Thoracic aorta (tissue), 2 donors: ENCODE measurements around the gene RSAD1. TPM values are rescaled to one million over a fixed set of nuclear protein-coding genes. Genes with fewer than 3 reads are reported as not detected.

Experiments
- ATAC-seq: fragments of 150-250 bp; one replicate; pipeline ENCODE4 v1.8.0; 2017; ENCODE audit warnings: low read depth; ENCODE audit not compliant: insufficient number of reproducible peaks, low FRiP score
- DNase-seq: peaks from one replicate; pipeline ENCODE4 v3.0.0-alpha.2; 2020; ENCODE audit warnings: low spot score
- H3K27ac ChIP-seq, 2 donors: fragments of 200-600 bp; sonication (generic); 1 replicate in 1 of 2; 2 replicates in 1 of 2; pipeline ENCODE4 v1.5.1; 2016; ENCODE audit warnings: mild to moderate bottlenecking in 2 of 2, moderate library complexity in 2 of 2
- H3K27me3 ChIP-seq: fragments of 200-600 bp; sonication (generic); replicated peaks from 2 replicates; pipeline ENCODE4 v1.6.0; 2016; ENCODE audit warnings: mild to moderate bottlenecking; ENCODE audit not compliant: insufficient read depth
- H3K36me3 ChIP-seq: fragments of 200-600 bp; sonication (generic); one replicate; pipeline ENCODE4 v1.5.1; 2016
- H3K4me1 ChIP-seq, 2 donors: fragments of 200-600 bp; sonication (generic); 1 replicate in 1 of 2; 2 replicates in 1 of 2; pipeline versions ENCODE4 v1.5.1 to v1.6.0; 2016; ENCODE audit warnings: low read depth in 2 of 2, mild to moderate bottlenecking in 1 of 2; ENCODE audit not compliant: control insufficient read depth in 1 of 2
- H3K4me3 ChIP-seq: fragments of 200-600 bp; sonication (generic); 2 replicates; pipeline ENCODE4 v1.5.1; 2016; ENCODE audit warnings: mild to moderate bottlenecking
- H3K9me3 ChIP-seq: fragments of 200-600 bp; sonication (generic); 2 replicates; pipeline ENCODE4 v1.5.1; 2016
- total RNA-seq, 2 donors: library from RNA; depleted of rRNA; stranded (reverse); fragments of >200 nt; gene quantifications; one replicate each; pipeline versions ENCODE4 v1.1.0 to v1.2.3, GENCODE V29; 2016
- TF ChIP-seq, protein P1 (sequence below): fragments of 200-600 bp; sonication (generic); IDR thresholded peaks from one replicate; pipeline ENCODE4 v1.5.1; 2019; ENCODE audit warnings: antibody characterized with exemption

Gene RSAD1
- total RNA-seq, 2 donors from 2014 or later, result 21.4 to 35.3 TPM

GRCh38 chr17:50444841-50445715, 33.6 kb upstream of the RSAD1 start:
- Histone ChIP-seq H3K9me3 (no peaks in the 10 kb centered on the region), H3K36me3 (no peaks in the 10 kb centered on the region), H3K27ac (no peak overlapping the region), H3K27me3 (no peaks in the 10 kb centered on the region), H3K4me1 (peaks cover 0 to 7% of the 10 kb centered on the region in 2 donors), H3K4me3 (no peak overlapping the region)
- ATAC-seq (no peak), DNase-seq (no peak)
- TF ChIP-seq, protein P1, sequence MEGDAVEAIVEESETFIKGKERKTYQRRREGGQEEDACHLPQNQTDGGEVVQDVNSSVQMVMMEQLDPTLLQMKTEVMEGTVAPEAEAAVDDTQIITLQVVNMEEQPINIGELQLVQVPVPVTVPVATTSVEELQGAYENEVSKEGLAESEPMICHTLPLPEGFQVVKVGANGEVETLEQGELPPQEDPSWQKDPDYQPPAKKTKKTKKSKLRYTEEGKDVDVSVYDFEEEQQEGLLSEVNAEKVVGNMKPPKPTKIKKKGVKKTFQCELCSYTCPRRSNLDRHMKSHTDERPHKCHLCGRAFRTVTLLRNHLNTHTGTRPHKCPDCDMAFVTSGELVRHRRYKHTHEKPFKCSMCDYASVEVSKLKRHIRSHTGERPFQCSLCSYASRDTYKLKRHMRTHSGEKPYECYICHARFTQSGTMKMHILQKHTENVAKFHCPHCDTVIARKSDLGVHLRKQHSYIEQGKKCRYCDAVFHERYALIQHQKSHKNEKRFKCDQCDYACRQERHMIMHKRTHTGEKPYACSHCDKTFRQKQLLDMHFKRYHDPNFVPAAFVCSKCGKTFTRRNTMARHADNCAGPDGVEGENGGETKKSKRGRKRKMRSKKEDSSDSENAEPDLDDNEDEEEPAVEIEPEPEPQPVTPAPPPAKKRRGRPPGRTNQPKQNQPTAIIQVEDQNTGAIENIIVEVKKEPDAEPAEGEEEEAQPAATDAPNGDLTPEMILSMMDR, result no peak

- H3K27me3 ChIP-seq, result no peaks in the 10 kb centered on the region
- no peaks in the 10 kb centered on the region for H3K9me3 ChIP-seq
- DNase-seq (no peak), ATAC-seq (no peak)
- no peak overlapping the region for H3K27ac ChIP-seq
- H3K36me3 ChIP-seq, result no peaks in the 10 kb centered on the region
- TF ChIP-seq, protein P1, result no peak
- peaks cover 0 to 7% of the 10 kb centered on the region in 2 donors for H3K4me1 ChIP-seq
- H3K4me3 ChIP-seq, result no peak overlapping the region
Measured at GRCh38 chr17:50445730-50446325, 32.8 kb upstream of the RSAD1 start.

GRCh38 chr17:50447870-50448595, 30.6 kb upstream of the RSAD1 start:
- Histone ChIP-seq H3K9me3 (no peaks in the 10 kb centered on the region), H3K4me3 (no peak overlapping the region), H3K27me3 (no peaks in the 10 kb centered on the region), H3K36me3 (no peaks in the 10 kb centered on the region), H3K4me1 (peaks cover 0 to 7% of the 10 kb centered on the region in 2 donors), H3K27ac (no peak overlapping the region)
- no peak for DNase-seq
- ATAC-seq, result no peak
- TF ChIP-seq, protein P1, result no peak

DNA sequence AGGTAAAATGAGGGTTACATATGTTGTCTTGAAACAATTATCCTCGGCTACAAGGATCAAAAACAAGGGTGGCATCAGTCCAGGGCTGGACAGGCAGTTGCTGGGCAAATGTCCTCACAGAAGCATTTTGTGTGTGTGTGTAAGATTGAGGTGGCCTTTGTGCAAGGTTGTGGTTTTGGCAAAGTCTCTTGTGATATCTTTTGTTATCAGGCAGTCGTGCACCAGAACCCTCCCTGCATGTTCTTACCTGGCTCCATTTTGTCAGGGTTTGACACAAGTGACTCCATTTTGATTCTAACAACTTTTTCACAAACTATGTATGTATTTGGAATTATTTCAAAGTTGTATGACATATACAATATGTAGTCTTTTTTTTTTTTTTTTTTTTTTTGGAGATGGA, 30.0 kb upstream of the RSAD1 start:
- ATAC-seq (no peak), DNase-seq (no peak)
- H3K4me3 ChIP-seq, result no peak overlapping the region
- no peaks in the 10 kb centered on the region for H3K9me3 ChIP-seq
- H3K36me3 ChIP-seq, result no peaks in the 10 kb centered on the region
- TF ChIP-seq, protein P1, result no peak
- H3K4me1 ChIP-seq, result peaks cover 0 to 1% of the 10 kb centered on the region in 2 donors
- H3K27ac ChIP-seq, result no peak overlapping the region
- no peaks in the 10 kb centered on the region for H3K27me3 ChIP-seq
